Measurements from ENCODE around the gene VAX1.

DNA sequence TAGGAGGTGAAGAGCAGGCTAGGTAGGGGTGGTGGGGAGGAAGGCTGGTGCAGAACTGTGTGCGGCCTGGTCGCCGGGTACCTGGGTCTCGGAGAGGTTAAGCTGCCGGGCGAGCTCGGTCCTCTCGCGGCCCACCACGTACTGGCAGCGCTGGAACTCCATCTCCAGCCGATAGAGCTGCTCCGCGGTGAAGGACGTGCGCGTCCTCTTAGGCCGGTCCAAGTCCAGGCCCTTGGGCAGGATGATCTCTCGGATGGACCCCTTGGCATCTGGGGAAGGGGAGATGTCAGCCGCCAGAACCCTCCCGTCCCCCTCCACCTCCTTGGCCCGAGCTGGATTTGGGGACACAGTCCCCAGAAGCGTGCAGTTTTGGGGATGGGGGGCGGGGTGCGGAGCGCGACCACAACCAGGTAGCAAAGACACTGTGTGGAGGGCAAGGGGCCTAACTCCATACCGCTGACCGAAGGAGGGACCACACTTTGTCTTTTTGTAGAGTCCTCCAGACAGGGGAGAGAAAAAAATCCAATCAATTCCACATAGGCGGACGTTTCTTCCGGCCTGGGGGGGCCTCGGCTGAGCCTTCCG lies 1.6 kb downstream of the VAX1 start:
- no peak for TF ChIP-seq EP300 (IDR thresholded peaks at IDR 0.05; ENCODE audit: borderline replicate concordance in 1 of 2, low read depth in 1 of 2, low read length in 1 of 2)
- no peak for TF ChIP-seq YY1 (IDR thresholded peaks at IDR 0.05; ENCODE audit: low read depth)
- TF ChIP-seq RFX5 (IDR thresholded peaks at IDR 0.05; ENCODE audit: low read length), result no peak
- TF ChIP-seq SIN3A (IDR thresholded peaks at IDR 0.05; ENCODE audit: borderline replicate concordance, low read depth, low read length), result no peak
- TF ChIP-seq, protein P1, sequence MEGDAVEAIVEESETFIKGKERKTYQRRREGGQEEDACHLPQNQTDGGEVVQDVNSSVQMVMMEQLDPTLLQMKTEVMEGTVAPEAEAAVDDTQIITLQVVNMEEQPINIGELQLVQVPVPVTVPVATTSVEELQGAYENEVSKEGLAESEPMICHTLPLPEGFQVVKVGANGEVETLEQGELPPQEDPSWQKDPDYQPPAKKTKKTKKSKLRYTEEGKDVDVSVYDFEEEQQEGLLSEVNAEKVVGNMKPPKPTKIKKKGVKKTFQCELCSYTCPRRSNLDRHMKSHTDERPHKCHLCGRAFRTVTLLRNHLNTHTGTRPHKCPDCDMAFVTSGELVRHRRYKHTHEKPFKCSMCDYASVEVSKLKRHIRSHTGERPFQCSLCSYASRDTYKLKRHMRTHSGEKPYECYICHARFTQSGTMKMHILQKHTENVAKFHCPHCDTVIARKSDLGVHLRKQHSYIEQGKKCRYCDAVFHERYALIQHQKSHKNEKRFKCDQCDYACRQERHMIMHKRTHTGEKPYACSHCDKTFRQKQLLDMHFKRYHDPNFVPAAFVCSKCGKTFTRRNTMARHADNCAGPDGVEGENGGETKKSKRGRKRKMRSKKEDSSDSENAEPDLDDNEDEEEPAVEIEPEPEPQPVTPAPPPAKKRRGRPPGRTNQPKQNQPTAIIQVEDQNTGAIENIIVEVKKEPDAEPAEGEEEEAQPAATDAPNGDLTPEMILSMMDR (IDR thresholded peaks at IDR 0.05), result no peak
- TF ChIP-seq FOXM1 (IDR thresholded peaks at IDR 0.05; ENCODE audit: low read depth), result no peak
- TF ChIP-seq POLR2AphosphoS5 (IDR thresholded peaks at IDR 0.05; ENCODE audit: low read depth, low read length), result no peak
- TF ChIP-seq, protein P2, sequence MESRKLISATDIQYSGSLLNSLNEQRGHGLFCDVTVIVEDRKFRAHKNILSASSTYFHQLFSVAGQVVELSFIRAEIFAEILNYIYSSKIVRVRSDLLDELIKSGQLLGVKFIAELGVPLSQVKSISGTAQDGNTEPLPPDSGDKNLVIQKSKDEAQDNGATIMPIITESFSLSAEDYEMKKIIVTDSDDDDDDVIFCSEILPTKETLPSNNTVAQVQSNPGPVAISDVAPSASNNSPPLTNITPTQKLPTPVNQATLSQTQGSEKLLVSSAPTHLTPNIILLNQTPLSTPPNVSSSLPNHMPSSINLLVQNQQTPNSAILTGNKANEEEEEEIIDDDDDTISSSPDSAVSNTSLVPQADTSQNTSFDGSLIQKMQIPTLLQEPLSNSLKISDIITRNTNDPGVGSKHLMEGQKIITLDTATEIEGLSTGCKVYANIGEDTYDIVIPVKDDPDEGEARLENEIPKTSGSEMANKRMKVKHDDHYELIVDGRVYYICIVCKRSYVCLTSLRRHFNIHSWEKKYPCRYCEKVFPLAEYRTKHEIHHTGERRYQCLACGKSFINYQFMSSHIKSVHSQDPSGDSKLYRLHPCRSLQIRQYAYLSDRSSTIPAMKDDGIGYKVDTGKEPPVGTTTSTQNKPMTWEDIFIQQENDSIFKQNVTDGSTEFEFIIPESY (IDR thresholded peaks at IDR 0.05; ENCODE audit: borderline replicate concordance, low read depth), result no peak
- no peak for TF ChIP-seq RAD21 (IDR thresholded peaks at IDR 0.05; ENCODE audit: low read length)
- TF ChIP-seq, protein P3, sequence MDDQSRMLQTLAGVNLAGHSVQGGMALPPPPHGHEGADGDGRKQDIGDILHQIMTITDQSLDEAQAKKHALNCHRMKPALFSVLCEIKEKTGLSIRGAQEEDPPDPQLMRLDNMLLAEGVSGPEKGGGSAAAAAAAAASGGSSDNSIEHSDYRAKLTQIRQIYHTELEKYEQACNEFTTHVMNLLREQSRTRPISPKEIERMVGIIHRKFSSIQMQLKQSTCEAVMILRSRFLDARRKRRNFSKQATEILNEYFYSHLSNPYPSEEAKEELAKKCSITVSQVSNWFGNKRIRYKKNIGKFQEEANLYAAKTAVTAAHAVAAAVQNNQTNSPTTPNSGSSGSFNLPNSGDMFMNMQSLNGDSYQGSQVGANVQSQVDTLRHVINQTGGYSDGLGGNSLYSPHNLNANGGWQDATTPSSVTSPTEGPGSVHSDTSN (IDR thresholded peaks at IDR 0.05), result no peak
- TF ChIP-seq TCF12 (IDR thresholded peaks at IDR 0.05), result no peak

All from SK-N-SH (cell line).